Stimulated activated CD4-positive, alpha-beta T cell treated with anti-CD3 and anti-CD28 coated beads, Interleukin-2, amount 100 ng/mL, for 48 hours (primary cell): ENCODE results near the gene R3HCC1L.
"Not testable (repeated sequence)": the region's sequence is repeated elsewhere in the genome, so short reads cannot be mapped to it uniquely, and the experiment has no call there.

Experiments used
- DNase-seq, 2 donors: peaks; one replicate each; pipeline ENCODE4 v3.0.0-alpha.2; 2020

The R3HCC1L gene

GRCh38 chr10:98182351-98182915 lies 48.0 kb downstream of the R3HCC1L start:
- not testable (repeated sequence) for DNase-seq

- DNase-seq = no peak
Observed at GRCh38 chr10:98186681-98187080, 52.2 kb downstream of the R3HCC1L start.

- DNase-seq = not testable (repeated sequence)
Observed at GRCh38 chr10:98190773-98191172, 56.3 kb downstream of the R3HCC1L start.

GRCh38 chr10:98193037-98193436 lies 58.6 kb downstream of the R3HCC1L start:
- no peak for DNase-seq

- no peak for DNase-seq
Observed at GRCh38 chr10:98194633-98195032, 60.2 kb downstream of the R3HCC1L start.

- no peak for DNase-seq
Observed at GRCh38 chr10:98195120-98195519, 60.7 kb downstream of the R3HCC1L start.

- no peak for DNase-seq
Observed at GRCh38 chr10:98196985-98197384, 62.5 kb downstream of the R3HCC1L start.

- DNase-seq = no peak
Observed at GRCh38 chr10:98201760-98202159, 67.3 kb downstream of the R3HCC1L start.

GRCh38 chr10:98202378-98202777 lies 67.9 kb downstream of the R3HCC1L start:
- no peak for DNase-seq

GRCh38 chr10:98205351-98205750 lies 70.9 kb downstream of the R3HCC1L start:
- no peak for DNase-seq

GRCh38 chr10:98208925-98209324 lies 74.5 kb downstream of the R3HCC1L start:
- no peak for DNase-seq

- DNase-seq = no peak
Observed at GRCh38 chr10:98209441-98209840, 75.0 kb downstream of the R3HCC1L start.

- DNase-seq = no peak
Observed at GRCh38 chr10:98212196-98212595, 77.7 kb downstream of the R3HCC1L start.

- DNase-seq = no peak
Observed at GRCh38 chr10:98213740-98214139, 79.3 kb downstream of the R3HCC1L start.

- DNase-seq = no peak
Observed at GRCh38 chr10:98215373-98215772, 80.9 kb downstream of the R3HCC1L start.

GRCh38 chr10:98217801-98218200 lies 83.3 kb downstream of the R3HCC1L start:
- DNase-seq = no peak

GRCh38 chr10:98223874-98224273 lies 89.4 kb downstream of the R3HCC1L start:
- DNase-seq = no peak

GRCh38 chr10:98224509-98224908 lies 90.1 kb downstream of the R3HCC1L start:
- DNase-seq = no peak

GRCh38 chr10:98224996-98225395 lies 90.5 kb downstream of the R3HCC1L start:
- no peak for DNase-seq

GRCh38 chr10:98226508-98227144 lies 92.2 kb downstream of the R3HCC1L start:
- DNase-seq = no peak

GRCh38 chr10:98227713-98228112 lies 93.3 kb downstream of the R3HCC1L start:
- DNase-seq = not testable (repeated sequence)

- not testable (repeated sequence) for DNase-seq
Observed at GRCh38 chr10:98228266-98228665, 93.8 kb downstream of the R3HCC1L start.

GRCh38 chr10:98231417-98231816 lies 97.0 kb downstream of the R3HCC1L start:
- DNase-seq = no peak

GRCh38 chr10:98235846-98236245 lies 101.4 kb downstream of the R3HCC1L start:
- no peak for DNase-seq

- no peak for DNase-seq
Observed at GRCh38 chr10:98236862-98237261, 102.4 kb downstream of the R3HCC1L start.
